ENCODE measurements around the gene NDUFAF2. TPM values are rescaled to one million over a fixed set of nuclear protein-coding genes. Genes with fewer than 3 reads are reported as not detected.

Gene NDUFAF2
- total RNA-seq, 2 experiments from 2014 or later: 41.2 to 46.6 TPM

- Mint-ChIP-seq H3K27ac (no peak overlapping the region), H3K4me3 (no peak overlapping the region), H3K9me3 (peaks cover 3% of the 10 kb centered on the region), H3K27me3 (no peaks in the 10 kb centered on the region), H3K36me3 (ENCODE audit: low read depth) (peaks cover 18% of the 10 kb centered on the region), H3K4me1 (ENCODE audit: low read depth) (peaks cover 5% of the 10 kb centered on the region)
- ChIA-PET CTCF (no interaction called here), POLR2A (interaction anchor here (0.6 kb wide), 1 partner anchor 324 kb away, joined by 4 read pairs; no protein-coding TSS in a partner anchor)
- TF ChIP-seq CTCF (IDR thresholded peaks at IDR 0.05): no peak
- ATAC-seq: no peak
- intact Hi-C loops (cut with micrococcal nuclease): no loop called here
- no peak for DNase-seq
Measured at GRCh38 chr5:61071526-61071925, 126.5 kb downstream of the NDUFAF2 start.

DNA sequence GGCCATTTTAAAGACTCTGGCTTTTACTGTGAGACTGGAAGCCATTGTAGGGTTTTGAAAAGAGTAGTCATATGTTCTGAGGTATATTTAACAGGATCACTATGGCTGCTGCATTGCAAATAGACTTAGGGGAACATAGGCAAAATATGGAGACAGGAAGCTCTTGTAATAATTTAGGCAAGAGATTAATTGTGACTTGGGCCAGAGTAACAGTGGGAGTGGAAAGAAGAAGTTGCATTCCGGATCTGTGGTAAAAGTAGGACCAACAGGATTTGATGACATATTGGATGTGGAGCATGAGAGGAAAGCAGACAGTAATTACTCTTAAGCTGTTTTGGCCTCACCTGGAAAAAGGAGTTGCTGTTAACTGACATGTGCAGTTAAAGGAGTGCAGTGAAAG lies 131.6 kb downstream of the NDUFAF2 start:
- intact Hi-C loops (cut with micrococcal nuclease): no loop called here
- Mint-ChIP-seq H3K27ac (no peak overlapping the region), H3K36me3 (ENCODE audit: low read depth) (peaks cover 39% of the 10 kb centered on the region), H3K4me3 (no peak overlapping the region), H3K4me1 (ENCODE audit: low read depth) (no peaks in the 10 kb centered on the region), H3K27me3 (no peaks in the 10 kb centered on the region), H3K9me3 (peaks cover 2% of the 10 kb centered on the region)
- TF ChIP-seq CTCF (IDR thresholded peaks at IDR 0.05): no peak
- CTCF ChIA-PET: no interaction called here
- POLR2A ChIA-PET: no interaction called here
- DNase-seq: no peak
- no peak for ATAC-seq

DNA sequence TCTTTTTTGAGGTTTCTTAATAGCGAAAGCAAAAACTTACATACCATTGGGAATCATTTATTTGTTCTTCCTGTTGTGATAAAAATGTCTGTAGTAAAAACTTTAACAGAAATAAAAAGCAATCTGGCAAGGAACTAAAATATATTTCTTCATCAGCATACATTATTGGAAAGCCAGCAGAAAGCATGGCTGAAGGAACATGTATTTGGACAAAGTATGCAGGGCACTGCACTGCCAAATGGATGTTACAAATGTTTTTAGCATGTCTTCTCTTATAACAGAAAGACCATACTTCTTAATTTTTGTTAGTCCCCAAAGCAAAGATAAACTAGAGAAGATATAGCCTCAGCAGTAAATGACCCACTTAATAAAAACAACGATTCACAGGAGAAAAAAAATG lies 136.7 kb downstream of the NDUFAF2 start:
- peaks cover 47% of the 10 kb centered on the region for H3K36me3 Mint-ChIP-seq (ENCODE audit: low read depth)
- intact Hi-C loops (cut with micrococcal nuclease): no loop called here
- no peak overlapping the region for H3K4me3 Mint-ChIP-seq
- no peaks in the 10 kb centered on the region for H3K27me3 Mint-ChIP-seq
- no peak for TF ChIP-seq CTCF (IDR thresholded peaks at IDR 0.05)
- ATAC-seq (no peak), DNase-seq (no peak)
- H3K9me3 Mint-ChIP-seq: peaks cover 5% of the 10 kb centered on the region
- ChIA-PET POLR2A (no interaction called here), CTCF (no interaction called here)
- no peak overlapping the region for H3K27ac Mint-ChIP-seq
- no peaks in the 10 kb centered on the region for H3K4me1 Mint-ChIP-seq (ENCODE audit: low read depth)

DNA sequence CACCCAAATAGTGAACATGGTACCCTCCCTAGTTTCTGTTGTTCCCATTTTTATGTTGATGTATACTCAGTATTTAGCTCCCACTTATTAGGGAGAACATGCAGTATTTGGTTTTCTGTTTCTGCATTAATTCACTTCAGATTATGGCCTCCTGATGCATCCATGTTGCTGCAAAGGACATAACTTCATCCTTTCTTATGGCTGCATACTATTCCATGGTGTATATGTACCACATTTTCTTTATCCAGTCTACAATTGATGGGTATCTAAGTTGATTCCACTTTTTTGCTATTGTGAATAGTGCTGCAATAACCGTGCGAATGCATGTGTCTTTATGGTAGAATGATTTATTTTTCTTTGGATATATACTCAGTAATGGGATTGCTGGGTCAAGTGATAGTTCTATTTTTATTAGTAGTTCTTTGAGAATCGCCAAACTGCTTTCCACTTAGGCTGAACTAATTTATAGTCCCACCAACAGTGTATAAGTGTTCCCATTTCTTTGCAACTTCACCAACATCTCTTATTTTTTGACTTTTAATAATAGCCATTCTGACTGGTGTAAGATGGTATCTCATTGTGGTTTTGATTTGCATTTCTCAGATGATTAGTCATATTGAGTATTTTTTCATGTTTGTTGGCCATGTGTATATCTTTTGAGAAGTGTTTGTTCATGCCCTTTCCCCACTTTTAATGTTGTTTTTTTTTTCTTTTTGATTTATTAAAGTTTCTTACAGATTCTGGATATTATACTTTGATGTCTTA lies 137.7 kb downstream of the NDUFAF2 start:
- Mint-ChIP-seq H3K27ac (no peak overlapping the region), H3K4me3 (no peak overlapping the region), H3K9me3 (peaks cover 5% of the 10 kb centered on the region), H3K4me1 (ENCODE audit: low read depth) (no peaks in the 10 kb centered on the region), H3K27me3 (no peaks in the 10 kb centered on the region), H3K36me3 (ENCODE audit: low read depth) (peaks cover 50% of the 10 kb centered on the region)
- DNase-seq: no peak
- ChIA-PET CTCF (no interaction called here), POLR2A (no interaction called here)
- no peak for ATAC-seq
- intact Hi-C loops (cut with micrococcal nuclease): no loop called here
- TF ChIP-seq CTCF (IDR thresholded peaks at IDR 0.05): no peak

DNA sequence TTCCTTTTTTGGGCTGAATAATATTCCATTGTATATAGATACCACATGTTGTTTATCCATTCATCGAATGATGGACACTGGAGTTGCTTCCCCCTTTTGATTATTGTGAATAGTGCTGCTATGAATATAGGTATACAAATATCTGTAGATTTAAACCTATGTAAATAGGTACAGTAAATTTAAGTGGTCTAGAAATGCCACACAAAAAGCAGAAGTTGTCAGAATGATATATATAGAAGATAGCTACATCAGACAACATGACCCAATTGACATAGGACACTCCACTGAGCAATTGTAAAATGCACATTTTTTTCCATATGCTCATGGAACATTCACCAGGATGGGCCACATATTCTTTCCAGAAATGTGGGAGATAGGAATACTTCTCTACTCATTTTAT lies 139.7 kb downstream of the NDUFAF2 start:
- no peak for TF ChIP-seq CTCF (IDR thresholded peaks at IDR 0.05)
- POLR2A ChIA-PET: no interaction called here
- H3K4me1 Mint-ChIP-seq (ENCODE audit: low read depth): no peaks in the 10 kb centered on the region
- intact Hi-C loops (cut with micrococcal nuclease): no loop called here
- peaks cover 39% of the 10 kb centered on the region for H3K36me3 Mint-ChIP-seq (ENCODE audit: low read depth)
- no peak overlapping the region for H3K27ac Mint-ChIP-seq
- no peak overlapping the region for H3K4me3 Mint-ChIP-seq
- no peaks in the 10 kb centered on the region for H3K27me3 Mint-ChIP-seq
- ATAC-seq (no peak), DNase-seq (no peak)
- peaks cover 5% of the 10 kb centered on the region for H3K9me3 Mint-ChIP-seq
- CTCF ChIA-PET: no interaction called here
